Measurements from ENCODE around the gene OR6N2. TPM values are rescaled to one million over a fixed set of nuclear protein-coding genes. Genes with fewer than 3 reads are reported as not detected.

The OR6N2 gene
- total RNA-seq (not detected), polyA plus RNA-seq (not detected)
- long read RNA-seq, donor 1, result 0 reads
- long read RNA-seq, donor 2, result 0 reads

DNA sequence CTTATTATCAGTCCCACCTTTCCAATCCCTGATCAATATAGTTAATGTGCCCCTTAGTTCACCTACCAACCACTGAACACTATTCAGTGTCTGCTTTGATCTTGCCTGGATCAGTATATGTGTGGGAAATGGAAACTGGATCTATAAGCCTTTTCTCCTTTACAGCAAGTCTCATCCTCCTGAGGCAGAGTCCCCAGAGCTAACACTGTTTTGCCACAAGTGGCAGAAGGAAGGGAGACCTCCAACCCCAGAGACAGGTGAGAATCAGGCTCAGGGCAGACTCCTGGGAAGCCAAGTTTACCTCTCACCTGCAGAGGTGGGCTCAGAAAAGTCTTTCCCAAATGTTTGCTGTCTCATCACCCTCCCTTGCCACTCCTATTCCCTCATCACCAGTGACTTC, at the start of gene OR6N2:
TSS of gene OR6N2 (minus strand) at position 101 of the 400 bp plus-strand sequence. CDS start 3,569 bp downstream, outside the sequence.
- ATAC-seq, result no peak
- Histone ChIP-seq H3K9me3 (no peaks in the 10 kb centered on the region), H3K36me3 (ENCODE audit: insufficient read depth in 1 of 2, low read depth in 1 of 2) (no peaks in the 10 kb centered on the region), H3K27ac (no peak within 1 kb of the TSS), H3K4me1 (no peaks in the 10 kb centered on the region), H3K4me3 (no peak within 1 kb of the TSS), H3K27me3 (ENCODE audit: insufficient read depth in 3 of 3, low read length in 2 of 3) (no peaks in the 10 kb centered on the region)
- intact Hi-C loops (cut with DNase I), result no loop called here
- TF ChIP-seq, protein P1, sequence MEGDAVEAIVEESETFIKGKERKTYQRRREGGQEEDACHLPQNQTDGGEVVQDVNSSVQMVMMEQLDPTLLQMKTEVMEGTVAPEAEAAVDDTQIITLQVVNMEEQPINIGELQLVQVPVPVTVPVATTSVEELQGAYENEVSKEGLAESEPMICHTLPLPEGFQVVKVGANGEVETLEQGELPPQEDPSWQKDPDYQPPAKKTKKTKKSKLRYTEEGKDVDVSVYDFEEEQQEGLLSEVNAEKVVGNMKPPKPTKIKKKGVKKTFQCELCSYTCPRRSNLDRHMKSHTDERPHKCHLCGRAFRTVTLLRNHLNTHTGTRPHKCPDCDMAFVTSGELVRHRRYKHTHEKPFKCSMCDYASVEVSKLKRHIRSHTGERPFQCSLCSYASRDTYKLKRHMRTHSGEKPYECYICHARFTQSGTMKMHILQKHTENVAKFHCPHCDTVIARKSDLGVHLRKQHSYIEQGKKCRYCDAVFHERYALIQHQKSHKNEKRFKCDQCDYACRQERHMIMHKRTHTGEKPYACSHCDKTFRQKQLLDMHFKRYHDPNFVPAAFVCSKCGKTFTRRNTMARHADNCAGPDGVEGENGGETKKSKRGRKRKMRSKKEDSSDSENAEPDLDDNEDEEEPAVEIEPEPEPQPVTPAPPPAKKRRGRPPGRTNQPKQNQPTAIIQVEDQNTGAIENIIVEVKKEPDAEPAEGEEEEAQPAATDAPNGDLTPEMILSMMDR (IDR thresholded peaks at IDR 0.05), result no peak
- DNase-seq, result no peak

GRCh38 chr1:158830074-158830677, 49.2 kb upstream of the OR6N2 start:
- no peaks in the 10 kb centered on the region for H3K9me3 ChIP-seq
- WGBS, 3 donors, result 57 to 70% (median 66%) methylated on average over 2 of the region's 2 CpGs
- intact Hi-C loops (cut with DNase I), result no loop called here
- TF ChIP-seq, protein P1 (IDR thresholded peaks at IDR 0.05), result no peak
- H3K4me1 ChIP-seq, result no peaks in the 10 kb centered on the region
- no peaks in the 10 kb centered on the region for H3K27me3 ChIP-seq (ENCODE audit: insufficient read depth in 3 of 3, low read length in 2 of 3)
- no peak overlapping the region for H3K4me3 ChIP-seq
- DNase-seq, result no peak
- H3K27ac ChIP-seq, result no peak overlapping the region
- no peak for ATAC-seq
- no peaks in the 10 kb centered on the region for H3K36me3 ChIP-seq (ENCODE audit: insufficient read depth in 1 of 2, low read depth in 1 of 2)

DNA sequence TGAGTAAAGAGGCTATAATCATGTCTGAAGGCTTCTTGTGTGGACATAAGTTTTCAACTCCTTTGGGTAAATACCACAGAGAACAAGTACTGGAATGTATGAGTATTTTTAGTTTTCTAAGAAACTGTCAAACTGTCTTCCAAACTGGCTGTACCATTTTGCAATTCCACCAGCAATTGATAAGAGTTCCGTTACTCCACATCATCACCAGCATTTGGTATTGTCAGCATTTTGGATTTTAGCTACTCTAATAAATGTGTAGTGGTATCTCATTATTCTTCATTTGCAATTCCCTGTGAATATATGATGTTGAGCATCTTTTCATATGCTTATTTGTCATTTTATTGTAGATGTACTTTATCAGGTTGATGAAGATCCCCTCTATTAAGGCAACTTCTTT, 40.7 kb upstream of the OR6N2 start:
- ATAC-seq (no peak), DNase-seq (no peak)
- H3K27me3 ChIP-seq (ENCODE audit: insufficient read depth in 3 of 3, low read length in 2 of 3), result no peaks in the 10 kb centered on the region
- intact Hi-C loops (cut with DNase I), result no loop called here
- H3K9me3 ChIP-seq, result no peaks in the 10 kb centered on the region
- no peak overlapping the region for H3K27ac ChIP-seq
- H3K4me1 ChIP-seq, result no peaks in the 10 kb centered on the region
- 80 to 89% (median 84%) methylated on average over 1 of the region's 1 CpG for WGBS, 3 donors
- TF ChIP-seq, protein P1 (IDR thresholded peaks at IDR 0.05), result no peak
- no peak overlapping the region for H3K4me3 ChIP-seq
- no peaks in the 10 kb centered on the region for H3K36me3 ChIP-seq (ENCODE audit: insufficient read depth in 1 of 2, low read depth in 1 of 2)

GRCh38 chr1:158819461-158820443, 38.7 kb upstream of the OR6N2 start:
- H3K36me3 ChIP-seq (ENCODE audit: insufficient read depth in 1 of 2, low read depth in 1 of 2), result no peaks in the 10 kb centered on the region
- H3K4me1 ChIP-seq, result no peaks in the 10 kb centered on the region
- DNase-seq (no peak), ATAC-seq (no peak)
- intact Hi-C loops (cut with DNase I), result no loop called here
- H3K4me3 ChIP-seq, result no peak overlapping the region
- WGBS, 3 donors, result 75 to 80% (median 80%) methylated on average over 7 of the region's 7 CpGs
- H3K27ac ChIP-seq, result no peak overlapping the region
- no peaks in the 10 kb centered on the region for H3K9me3 ChIP-seq
- H3K27me3 ChIP-seq (ENCODE audit: insufficient read depth in 3 of 3, low read length in 2 of 3), result peaks cover 0 to 2% (median 0%) of the 10 kb centered on the region in 3 donors
- TF ChIP-seq, protein P1 (IDR thresholded peaks at IDR 0.05), result no peak
